ENCODE data around the gene NPW.
"Not testable (repeated sequence)": the region's sequence is repeated elsewhere in the genome, so short reads cannot be mapped to it uniquely, and the experiment has no call there.

Gene NPW

DNA sequence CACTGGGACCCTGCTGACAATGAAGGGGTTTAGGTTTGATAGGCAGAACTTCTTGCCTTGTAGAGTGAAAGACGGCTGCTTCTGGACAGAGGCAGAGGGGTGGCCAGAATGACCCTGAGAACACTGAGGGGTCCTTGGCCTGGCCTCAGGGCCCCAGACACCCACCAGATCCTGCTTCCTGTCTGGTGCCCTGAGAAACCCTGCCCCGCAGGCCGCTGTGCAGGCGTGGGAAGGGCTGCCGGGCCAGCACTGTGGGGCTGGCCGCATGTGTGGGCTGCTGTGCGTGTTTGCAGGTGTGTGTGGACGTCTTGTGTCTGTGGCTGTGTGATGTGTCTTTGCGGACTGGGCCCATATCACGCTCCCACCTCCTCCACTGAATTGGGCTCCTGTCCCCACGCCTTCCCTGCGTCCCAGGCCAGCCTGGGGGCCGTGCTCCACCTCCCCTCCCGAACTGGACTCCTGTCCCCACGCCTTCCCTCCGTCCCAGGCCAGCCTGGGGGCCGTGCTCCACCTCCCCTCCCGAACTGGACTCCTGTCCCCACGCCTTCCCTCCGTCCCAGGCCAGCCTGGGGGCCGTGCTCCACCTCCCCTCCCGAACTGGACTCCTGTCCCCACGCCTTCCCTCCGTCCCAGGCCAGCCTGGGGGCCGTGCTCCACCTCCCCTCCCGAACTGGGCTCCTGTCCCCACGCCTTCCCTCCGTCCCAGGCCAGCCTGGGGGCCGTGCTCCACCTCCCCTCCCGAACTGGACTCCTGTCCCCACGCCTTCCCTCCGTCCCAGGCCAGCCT is 14.5 kb downstream of the NPW start:
- not testable (repeated sequence) for DNase-seq, ATAC-seq, H3K4me1 Mint-ChIP-seq, H3K27me3 Mint-ChIP-seq, H3K9me3 Mint-ChIP-seq
- Mint-ChIP-seq H3K27ac (peak overlapping the region in 1 of 2 donors; percentile 89), H3K4me3 (peak overlapping the region; percentile 42 to 74)

DNA sequence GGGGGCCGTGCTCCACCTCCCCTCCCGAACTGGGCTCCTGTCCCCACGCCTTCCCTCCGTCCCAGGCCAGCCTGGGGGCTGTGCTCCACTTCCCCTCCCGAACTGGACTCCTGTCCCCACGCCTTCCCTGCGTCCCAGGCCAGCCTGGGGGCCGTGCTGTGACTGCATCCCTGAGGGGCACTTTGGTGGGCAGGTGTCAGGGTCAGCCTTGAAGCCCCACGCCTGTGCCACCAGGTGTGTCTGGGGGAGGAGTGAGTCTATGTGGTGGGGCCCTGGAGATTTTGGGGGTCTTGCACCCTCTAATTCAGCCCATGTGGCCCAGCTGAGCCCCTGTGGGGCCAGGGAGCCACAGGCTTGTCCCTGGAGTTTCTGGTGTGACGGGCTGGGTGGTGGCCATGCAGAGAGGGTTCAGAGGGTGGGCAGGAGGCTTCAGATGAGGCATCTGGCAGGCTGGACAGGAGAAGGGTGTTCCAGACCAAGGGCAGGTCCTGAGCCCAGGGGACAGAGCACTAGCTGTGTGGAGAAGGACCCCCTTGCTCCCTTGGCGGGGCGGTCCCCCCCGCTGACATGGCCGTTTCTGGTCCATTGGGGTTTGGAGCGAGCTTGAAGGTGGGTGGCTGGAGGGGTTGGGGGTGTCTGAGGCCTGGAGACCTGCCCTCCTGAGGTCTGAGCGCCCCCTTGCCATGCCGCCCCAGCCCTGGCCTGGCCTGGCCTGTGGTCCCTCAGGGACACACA is 15.3 kb downstream of the NPW start:
- Mint-ChIP-seq H3K4me3 (no peak overlapping the region), H3K4me1 (no peaks in the 10 kb centered on the region), H3K27ac (peak overlapping the region in 1 of 2 donors; percentile 42), H3K9me3 (no peaks in the 10 kb centered on the region), H3K27me3 (no peaks in the 10 kb centered on the region)
- ATAC-seq (no peak), DNase-seq (no peak)

DNA sequence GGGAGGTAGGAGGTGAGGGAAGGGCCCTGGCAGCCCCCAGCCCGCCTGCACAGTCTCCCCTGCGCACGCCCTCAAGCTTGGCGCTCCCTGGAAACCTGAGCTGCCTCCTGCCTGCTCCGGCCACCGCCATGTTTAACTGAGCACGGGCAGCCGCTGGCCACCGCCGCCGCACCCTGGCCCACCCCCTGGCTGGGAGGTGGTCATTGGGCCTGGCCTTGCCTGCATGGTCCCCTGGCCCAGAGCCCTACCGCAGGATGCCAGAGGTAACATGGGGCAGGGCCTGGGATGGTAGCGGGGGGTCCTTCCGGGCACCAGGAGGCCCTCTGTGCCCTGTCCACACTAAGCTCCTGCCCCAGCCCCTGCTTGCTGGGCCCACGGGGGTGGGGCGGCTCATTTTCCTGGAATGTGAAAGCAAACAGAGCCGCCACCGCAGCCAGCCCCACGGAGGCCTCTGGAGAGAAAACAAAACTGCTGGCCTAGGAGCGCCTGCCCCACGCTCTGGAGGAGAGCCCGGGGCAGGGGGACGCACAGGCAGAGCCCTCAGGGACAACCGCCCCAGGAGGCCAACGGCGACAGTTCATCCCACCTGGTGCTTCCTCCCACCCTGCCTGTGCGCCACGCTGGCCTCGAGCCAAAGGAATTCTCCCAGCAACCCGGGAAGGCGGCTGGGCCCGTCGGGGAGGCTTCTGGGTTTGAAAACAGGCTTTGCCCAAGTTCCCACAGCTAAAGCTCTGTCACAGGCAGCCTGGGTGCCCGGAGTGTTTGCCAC is 16.0 kb downstream of the NPW start:
- ATAC-seq: no peak
- H3K9me3 Mint-ChIP-seq: no peaks in the 10 kb centered on the region
- H3K27ac Mint-ChIP-seq: no peak overlapping the region
- no peak for DNase-seq
- no peak overlapping the region for H3K4me3 Mint-ChIP-seq
- no peaks in the 10 kb centered on the region for H3K27me3 Mint-ChIP-seq
- no peaks in the 10 kb centered on the region for H3K4me1 Mint-ChIP-seq

DNA sequence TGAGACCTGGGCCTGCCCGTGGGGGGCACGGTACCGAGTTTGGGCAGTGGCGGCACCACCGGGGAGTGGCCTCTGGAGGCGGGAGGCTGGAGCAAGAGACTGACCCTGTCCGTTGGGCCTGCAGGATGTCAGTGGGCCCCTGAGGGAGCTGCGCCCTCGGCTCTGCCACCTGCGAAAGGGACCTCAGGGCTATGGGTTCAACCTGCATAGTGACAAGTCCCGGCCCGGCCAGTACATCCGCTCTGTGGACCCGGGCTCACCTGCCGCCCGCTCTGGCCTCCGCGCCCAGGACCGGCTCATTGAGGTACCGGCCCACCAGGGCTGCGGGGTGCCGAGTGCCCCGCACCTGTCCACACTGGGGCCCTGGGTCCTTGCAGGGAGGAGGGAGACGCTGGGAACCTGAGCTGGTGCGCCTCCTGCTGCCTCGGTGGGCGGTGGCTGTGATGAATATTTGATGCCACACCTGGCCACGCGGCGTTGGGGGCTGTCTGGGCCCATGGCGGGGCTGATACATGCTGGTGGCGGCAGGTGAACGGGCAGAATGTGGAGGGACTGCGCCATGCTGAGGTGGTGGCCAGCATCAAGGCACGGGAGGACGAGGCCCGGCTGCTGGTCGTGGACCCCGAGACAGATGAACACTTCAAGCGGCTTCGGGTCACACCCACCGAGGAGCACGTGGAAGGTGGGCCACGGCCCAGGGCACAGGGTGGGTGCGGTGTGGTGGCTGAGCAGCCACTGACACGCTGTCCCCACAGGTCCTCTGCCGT is 16.8 kb downstream of the NPW start:
- no peak overlapping the region for H3K27ac Mint-ChIP-seq
- ATAC-seq (no peak), DNase-seq (no peak)
- H3K4me3 Mint-ChIP-seq: no peak overlapping the region
- H3K9me3 Mint-ChIP-seq: no peaks in the 10 kb centered on the region
- no peaks in the 10 kb centered on the region for H3K27me3 Mint-ChIP-seq
- no peaks in the 10 kb centered on the region for H3K4me1 Mint-ChIP-seq

DNA sequence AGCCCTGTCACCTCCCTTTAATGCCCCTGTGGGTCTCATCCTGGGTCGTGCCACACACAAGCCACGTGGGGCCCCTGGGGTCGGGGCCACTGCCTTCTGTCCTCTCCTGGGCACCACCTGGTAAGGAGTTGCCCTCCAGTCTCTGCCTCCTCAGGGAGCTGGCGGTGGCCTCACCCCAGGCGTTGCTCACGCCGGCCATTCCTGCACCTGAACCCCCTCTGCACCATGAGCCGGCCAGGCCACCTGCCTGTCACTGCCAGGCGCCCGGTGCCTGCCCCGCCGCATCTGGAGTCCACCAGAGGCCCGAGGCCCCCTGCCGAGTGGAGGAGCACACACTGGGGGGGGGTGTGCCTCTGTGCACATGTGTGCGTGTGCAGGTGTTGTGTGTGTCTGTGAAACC is 17.5 kb downstream of the NPW start:
- DNase-seq (no peak), ATAC-seq (no peak)
- no peaks in the 10 kb centered on the region for H3K27me3 Mint-ChIP-seq
- no peaks in the 10 kb centered on the region for H3K9me3 Mint-ChIP-seq
- no peaks in the 10 kb centered on the region for H3K4me1 Mint-ChIP-seq
- H3K27ac Mint-ChIP-seq: no peak overlapping the region
- H3K4me3 Mint-ChIP-seq: no peak overlapping the region

DNA sequence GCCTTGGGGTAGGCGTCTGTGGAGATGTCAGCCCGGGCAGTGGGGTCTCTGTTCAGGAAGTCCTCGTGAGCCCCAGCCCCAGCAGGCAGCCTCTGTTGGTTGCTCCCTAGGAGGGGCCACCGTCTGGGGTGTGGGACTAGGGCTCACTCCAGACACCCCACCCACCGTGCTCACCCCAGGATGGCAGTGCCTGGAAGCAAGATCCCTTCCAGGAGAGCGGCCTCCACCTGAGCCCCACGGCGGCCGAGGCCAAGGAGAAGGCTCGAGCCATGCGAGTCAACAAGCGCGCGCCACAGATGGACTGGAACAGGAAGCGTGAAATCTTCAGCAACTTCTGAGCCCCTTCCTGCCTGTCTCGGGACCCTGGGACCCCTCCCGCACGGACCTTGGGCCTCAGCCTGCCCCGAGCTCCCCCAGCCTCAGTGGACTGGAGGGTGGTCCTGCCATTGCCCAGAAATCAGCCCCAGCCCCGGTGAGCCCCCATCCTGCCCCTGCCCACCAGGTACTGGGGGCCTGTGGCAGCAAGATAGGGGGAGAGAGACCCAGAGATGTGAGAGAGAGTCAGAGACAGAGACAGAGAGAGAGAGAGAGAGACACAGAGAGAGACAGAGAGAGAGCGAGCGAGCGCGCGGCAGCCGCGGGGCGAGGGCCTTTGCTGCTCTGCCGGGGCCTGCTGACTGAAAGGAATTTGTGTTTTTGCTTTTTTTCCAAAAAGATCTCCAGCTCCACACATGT is 18.2 kb downstream of the NPW start:
- Mint-ChIP-seq H3K9me3 (no peaks in the 10 kb centered on the region), H3K27ac (no peak overlapping the region), H3K4me3 (no peak overlapping the region), H3K27me3 (no peaks in the 10 kb centered on the region), H3K4me1 (no peaks in the 10 kb centered on the region)
- DNase-seq: no peak
- ATAC-seq: no peak

DNA sequence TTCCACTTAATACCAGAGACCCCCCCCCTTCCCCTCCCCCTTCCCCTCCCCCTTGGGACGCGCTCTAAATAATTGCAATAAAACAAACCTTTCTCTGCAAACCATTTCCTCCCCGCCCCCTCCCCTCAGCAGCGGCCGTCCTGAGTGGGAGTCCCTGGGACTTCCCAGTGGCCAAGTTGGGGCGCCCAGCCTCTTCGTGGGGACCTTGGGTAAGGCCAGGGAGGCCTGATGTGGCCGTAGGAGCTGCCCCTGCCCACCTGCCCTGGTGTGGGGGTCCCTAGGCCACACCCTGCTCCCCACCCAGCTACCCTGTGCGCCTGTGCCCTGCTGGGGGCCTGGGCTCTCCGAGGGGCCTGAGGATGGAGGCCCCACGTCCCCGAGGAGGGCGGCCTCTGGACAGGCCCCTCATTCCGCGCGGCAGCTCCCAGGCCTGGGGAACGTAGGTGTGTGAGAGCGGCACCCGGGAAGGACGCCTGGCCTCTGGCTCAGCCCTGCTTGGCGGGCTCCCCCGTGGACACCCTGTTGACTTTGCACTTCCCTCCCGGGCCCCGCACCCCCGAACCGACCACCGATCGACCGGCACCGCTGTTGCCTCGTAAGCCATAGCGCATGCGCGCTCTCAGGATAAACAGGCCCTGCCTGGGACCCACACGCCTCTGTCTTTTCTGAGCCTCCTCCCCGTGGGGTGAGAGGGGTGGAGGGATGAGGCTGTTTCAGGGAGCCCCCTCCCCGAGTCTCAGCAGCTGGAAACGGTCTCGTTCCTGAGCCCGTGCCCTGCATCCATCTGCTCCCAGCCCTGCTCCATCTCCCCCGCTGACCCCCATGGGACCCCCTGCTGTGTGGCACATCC is 19.0 kb downstream of the NPW start:
- no peaks in the 10 kb centered on the region for H3K4me1 Mint-ChIP-seq
- no peak overlapping the region for H3K27ac Mint-ChIP-seq
- ATAC-seq: no peak
- DNase-seq: no peak
- H3K9me3 Mint-ChIP-seq: no peaks in the 10 kb centered on the region
- H3K27me3 Mint-ChIP-seq: no peaks in the 10 kb centered on the region
- no peak overlapping the region for H3K4me3 Mint-ChIP-seq

DNA sequence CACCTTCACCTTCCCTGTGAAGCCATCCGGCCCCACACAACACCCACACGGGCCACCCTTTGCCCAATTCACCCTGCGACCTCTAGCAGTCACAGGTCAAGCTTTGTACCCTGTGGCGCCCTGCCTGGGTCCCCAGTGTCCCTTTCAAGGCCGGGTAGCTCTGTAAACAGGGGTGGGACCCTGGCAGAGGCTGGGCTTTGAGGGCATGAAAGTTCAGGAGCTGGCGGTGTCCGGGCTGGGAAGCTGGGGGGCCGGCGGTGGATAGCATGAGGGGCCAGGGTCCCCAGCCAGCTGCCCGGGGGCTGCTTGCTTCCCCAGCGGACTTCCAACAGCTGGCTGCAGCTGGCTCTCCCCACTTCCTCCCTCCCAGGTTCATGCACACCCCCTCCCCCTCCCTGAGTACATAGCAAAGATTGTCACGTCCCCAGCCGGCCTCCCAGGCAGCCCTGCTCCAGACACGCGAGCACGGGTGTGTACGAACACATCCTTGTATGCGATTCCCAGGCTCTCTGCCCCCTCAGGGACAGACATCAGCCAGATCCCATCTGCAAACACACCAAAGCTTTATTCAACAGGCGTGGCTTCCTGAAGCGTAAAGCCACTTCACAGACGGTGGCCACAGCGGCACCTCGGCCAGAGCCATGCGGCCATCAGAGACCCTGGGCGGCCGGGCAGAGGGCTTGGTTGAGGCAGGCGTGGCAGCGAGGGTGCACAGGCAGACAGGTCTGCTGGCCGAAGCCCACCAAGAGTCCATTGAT is 19.9 kb downstream of the NPW start:
- H3K27me3 Mint-ChIP-seq: no peaks in the 10 kb centered on the region
- DNase-seq: no peak

DNA sequence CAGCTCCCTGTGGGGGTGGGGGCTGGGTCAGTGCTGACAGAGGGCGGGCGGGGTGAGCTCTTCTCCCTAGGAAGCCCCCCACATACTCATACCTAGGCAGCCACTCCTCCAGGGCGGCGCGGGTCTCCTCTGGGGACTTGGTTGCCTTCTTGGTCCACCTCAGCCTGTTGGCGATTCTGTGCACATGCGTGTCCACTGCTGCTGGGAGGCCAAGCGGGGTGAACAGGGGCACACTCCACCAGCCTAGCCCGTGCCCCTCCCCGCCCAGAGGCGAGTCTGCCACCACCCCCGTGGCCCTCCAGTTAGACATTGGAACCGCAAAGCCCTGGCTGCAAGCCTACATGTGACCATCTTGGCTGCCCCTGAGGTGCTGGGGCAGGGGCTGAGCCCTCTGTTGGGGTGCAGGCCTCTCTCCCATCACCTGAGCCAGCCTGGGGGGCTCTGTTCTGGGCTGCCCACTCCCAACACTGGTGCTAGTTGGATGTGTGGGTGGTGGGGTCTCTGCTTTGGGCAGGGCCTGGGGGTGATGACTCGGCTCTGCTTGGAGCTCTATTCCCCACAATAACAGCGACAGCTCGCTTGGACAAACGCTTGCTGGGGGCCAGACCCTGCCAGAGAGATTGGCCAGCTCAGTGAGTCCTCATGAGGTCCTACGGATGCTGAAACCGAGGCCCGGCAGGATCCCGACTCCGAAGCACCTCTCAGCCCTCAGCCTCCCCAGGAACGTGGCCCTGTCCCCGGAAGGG is 20.6 kb downstream of the NPW start:
- no peak for ATAC-seq
- H3K27me3 Mint-ChIP-seq: no peaks in the 10 kb centered on the region
- H3K27ac Mint-ChIP-seq: no peak overlapping the region
- no peak for DNase-seq
- H3K4me3 Mint-ChIP-seq: no peak overlapping the region
- H3K9me3 Mint-ChIP-seq: no peaks in the 10 kb centered on the region
- H3K4me1 Mint-ChIP-seq: no peaks in the 10 kb centered on the region

More for the DNA sequence above, 19.9 kb downstream of the NPW start:
- Mint-ChIP-seq H3K4me1 (no peaks in the 10 kb centered on the region), H3K4me3 (no peak overlapping the region), H3K9me3 (no peaks in the 10 kb centered on the region), H3K27ac (no peak overlapping the region)
- ATAC-seq: no peak

DNA sequence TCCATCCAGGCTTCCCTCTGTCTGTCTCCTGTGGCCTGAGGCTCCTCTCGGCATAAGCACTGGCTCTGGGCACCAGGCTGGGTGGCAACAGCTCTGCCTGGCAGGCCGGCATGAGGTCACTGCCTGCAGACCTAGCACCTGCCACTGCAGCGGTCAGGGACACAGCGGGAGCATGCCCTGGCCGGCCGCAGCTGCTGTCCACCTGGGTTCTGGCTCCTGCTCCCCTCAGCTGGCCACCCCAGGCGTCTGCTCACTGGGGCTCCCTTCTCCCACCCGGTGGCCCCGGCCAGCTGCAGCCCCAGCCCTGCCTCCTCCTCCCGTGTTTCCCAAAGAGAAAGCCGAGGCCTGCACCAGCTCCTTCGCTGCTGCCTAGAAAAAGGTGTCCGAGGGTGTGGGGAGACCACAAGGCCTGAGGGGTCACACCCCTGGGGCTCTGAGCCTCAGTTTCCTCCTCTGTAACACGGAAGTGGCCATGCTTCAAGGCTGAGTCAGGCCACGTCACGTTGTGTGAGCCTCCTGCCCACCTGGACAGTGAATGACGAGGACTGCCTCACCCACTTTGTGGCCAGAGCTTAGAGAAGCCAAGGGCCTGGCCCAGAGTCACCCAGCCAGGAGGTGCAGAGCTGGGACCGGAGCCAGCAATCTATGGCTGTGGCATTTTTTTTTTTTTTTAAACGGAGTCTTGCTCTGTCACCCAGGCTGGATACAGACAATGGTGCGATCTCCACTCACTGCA is 21.4 kb downstream of the NPW start:
- no peaks in the 10 kb centered on the region for H3K27me3 Mint-ChIP-seq
- H3K4me3 Mint-ChIP-seq: no peak overlapping the region
- no peaks in the 10 kb centered on the region for H3K4me1 Mint-ChIP-seq
- DNase-seq (no peak), ATAC-seq (no peak)
- no peaks in the 10 kb centered on the region for H3K9me3 Mint-ChIP-seq
- peak overlapping the region in 1 of 2 donors; percentile 34 for H3K27ac Mint-ChIP-seq

DNA sequence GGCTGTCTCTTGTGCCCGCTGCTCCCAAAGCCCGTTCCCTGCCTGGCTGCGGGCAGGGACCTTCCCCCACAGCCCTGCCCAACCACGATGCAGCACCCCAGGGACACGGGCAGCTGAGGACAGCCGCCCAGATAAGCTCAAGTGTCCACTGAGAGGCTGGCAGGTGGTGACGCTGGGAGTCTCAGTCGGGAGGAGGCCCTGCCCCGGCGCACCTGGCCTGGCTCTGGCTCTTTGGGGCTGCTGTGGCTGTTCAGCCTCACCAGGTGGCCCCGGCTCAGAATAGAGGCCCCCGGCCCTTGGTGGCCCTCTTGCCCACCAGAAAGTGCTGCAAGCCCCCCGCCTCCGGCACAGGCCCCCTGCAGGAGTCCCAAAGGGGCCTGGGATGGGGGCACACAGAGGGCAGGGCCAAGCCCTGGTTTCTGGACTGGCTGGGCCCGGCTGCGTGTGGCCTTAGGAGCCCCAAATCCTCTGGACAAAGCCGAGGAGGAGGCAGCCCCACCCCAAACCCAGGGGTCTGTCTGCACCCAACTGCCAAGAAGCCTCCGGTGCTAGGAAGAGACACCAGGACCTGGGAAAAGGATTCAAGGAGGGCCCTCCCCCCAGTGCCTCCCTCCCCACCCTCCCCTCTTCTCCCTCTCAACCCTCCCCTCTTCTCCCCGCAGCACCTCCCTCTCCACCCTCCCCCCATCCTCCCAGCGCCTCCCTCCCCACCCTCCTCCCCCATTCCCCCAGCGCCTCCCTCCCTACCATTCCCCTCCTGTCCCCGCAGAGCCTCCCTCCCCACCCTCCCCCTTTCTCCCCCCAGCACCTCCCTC is 22.8 kb downstream of the NPW start:
- H3K27me3 Mint-ChIP-seq: no peaks in the 10 kb centered on the region

More for the DNA sequence above, 22.8 kb downstream of the NPW start:
- DNase-seq: no peak
- no peak for ATAC-seq
- peaks cover 13% of the 10 kb centered on the region for H3K4me1 Mint-ChIP-seq
- no peak overlapping the region for H3K4me3 Mint-ChIP-seq
- no peak overlapping the region for H3K27ac Mint-ChIP-seq
- H3K9me3 Mint-ChIP-seq: no peaks in the 10 kb centered on the region

Measured in stimulated activated naive CD8-positive, alpha-beta T cell treated with anti-CD3 and anti-CD28 coated beads, Interleukin-15, amount 100 ng/mL, for 72 hours (primary cell).